Upper lobe of left lung (tissue), 4 donors: ENCODE measurements around the gene PARD3B.

Experiments used
- CTCF ChIP-seq, 6 experiments: fragments of 450-650 bp in 4 of 6; fragments of 200-600 bp in 2 of 6; sonication (generic) in 2 of 6; IDR thresholded peaks; one replicate each; pipeline ENCODE4 v1.5.1; 2016 to 2019; ENCODE audit warnings: antibody characterized with exemption in 6 of 6
- EP300 ChIP-seq, 4 donors: sonication (generic); formaldehyde crosslinking; IDR thresholded peaks; one replicate each; pipeline ENCODE4 v1.5.1; 2017; ENCODE audit warnings: antibody characterized with exemption in 4 of 4, control low read depth in 2 of 4
- POLR2A ChIP-seq, 4 donors: fragments of 450-650 bp; IDR thresholded peaks; one replicate each; pipeline ENCODE4 v1.5.1; 2016 to 2017; ENCODE audit warnings: antibody characterized with exemption in 4 of 4, mild to moderate bottlenecking in 2 of 4
- POLR2AphosphoS5 ChIP-seq, 2 donors: sonication (generic); formaldehyde crosslinking; IDR thresholded peaks; one replicate each; pipeline ENCODE4 v1.5.1; 2017; ENCODE audit warnings: antibody characterized with exemption in 2 of 2

DNA sequence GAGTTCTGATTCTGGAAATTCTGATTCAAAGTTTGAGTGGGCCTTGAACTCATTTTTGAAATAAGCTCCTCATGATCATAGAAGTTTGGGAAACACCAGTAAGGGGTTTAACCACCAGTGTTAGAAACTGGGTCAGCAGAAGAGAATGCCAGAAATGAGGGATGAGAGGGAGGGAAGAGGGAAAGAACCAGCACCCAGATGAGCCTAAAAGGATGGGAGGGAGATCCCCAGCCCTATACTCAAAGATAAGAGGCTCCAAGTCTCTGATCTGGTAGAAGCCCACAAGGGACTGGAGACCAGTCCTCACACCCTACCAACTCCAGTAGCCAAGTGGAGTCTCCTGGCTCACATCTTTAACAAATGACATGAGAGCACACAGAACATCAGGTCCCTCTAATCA is 832.0 kb downstream of the PARD3B start:
- no peak for TF ChIP-seq EP300 (IDR thresholded peaks at IDR 0.05)
- TF ChIP-seq POLR2A (IDR thresholded peaks at IDR 0.05): no peak
- TF ChIP-seq CTCF (IDR thresholded peaks at IDR 0.05): no peak
- no peak for TF ChIP-seq POLR2AphosphoS5 (IDR thresholded peaks at IDR 0.05)
